B cell (primary cell): ENCODE measurements around the gene CEP44. TPM values are rescaled to one million over a fixed set of nuclear protein-coding genes. Genes with fewer than 3 reads are reported as not detected.

Experiments used
- ATAC-seq: fragments of 200-7000 bp; cut with Tn5 transposase; one replicate; pipeline ENCODE4 v1.10.0; 2021; ENCODE audit warnings: low read depth, mild to moderate bottlenecking, moderate number of reproducible peaks, moderate library complexity
- CTCF ChIA-PET: fragments of 350-600 bp; sonication (Branson Sonifier 250); formaldehyde crosslinking; loops from one replicate; lab custom pipeline; 2021; ENCODE audit warnings: antibody characterized with exemption, inconsistent platforms; lab: Charles Lee
- POLR2A ChIA-PET: fragments of 350-600 bp; sonication (Branson Sonifier 250); formaldehyde crosslinking; loops from one replicate; lab custom pipeline; 2021; ENCODE audit warnings: antibody characterized with exemption; lab: Charles Lee
- DNase-seq: peaks from one replicate; pipeline ENCODE4 v3.0.0; 2013
- H2AFZ ChIP-seq: 2 replicates; pipeline ENCODE4 v1.6.1; 2012; ENCODE audit warnings: mild to moderate bottlenecking, low read depth, low read length; ENCODE audit not compliant: insufficient read depth, poor library complexity, severe bottlenecking
- H3K27ac ChIP-seq, 2 donors: 1 replicate in 1 of 2; 2 replicates in 1 of 2; pipeline ENCODE4 v1.5.1; 2012 to 2013; ENCODE audit warnings: low read length in 2 of 2, mild to moderate bottlenecking in 2 of 2, moderate library complexity in 1 of 2
- H3K27me3 ChIP-seq, 4 experiments: fragments of 200-600 bp in 1 of 4; sonication (generic) in 1 of 4; replicated peaks in 1 of 4; 1 replicate in 2 of 4; 2 replicates in 2 of 4; pipeline versions ENCODE4 v1.6.1 to v1.7.0; 2013 to 2016; ENCODE audit warnings: low read length in 3 of 4, mild to moderate bottlenecking in 2 of 4, mixed read lengths in 1 of 4, moderate library complexity in 1 of 4; ENCODE audit not compliant: insufficient read depth in 4 of 4, control insufficient read depth in 3 of 4; ENCODE audit errors: control extremely low read depth in 1 of 4
- H3K36me3 ChIP-seq, 2 experiments: replicated peaks in 1 of 2; 1 replicate in 1 of 2; 2 replicates in 1 of 2; pipeline versions ENCODE4 v1.6.1 to v1.7.1; 2013; ENCODE audit warnings: low read length in 1 of 2; ENCODE audit not compliant: insufficient read depth in 2 of 2, control insufficient read depth in 1 of 2; ENCODE audit errors: control extremely low read depth in 1 of 2, extremely low read depth in 1 of 2
- H3K4me1 ChIP-seq, 2 donors: fragments of 200-600 bp in 1 of 2; sonication (generic) in 1 of 2; 1 replicate in 1 of 2; 2 replicates in 1 of 2; pipeline versions ENCODE4 v1.5.1 to v1.6.1; 2013 to 2017; ENCODE audit warnings: low read length in 2 of 2; ENCODE audit not compliant: control insufficient read depth in 2 of 2, insufficient read depth in 2 of 2
- H3K4me2 ChIP-seq: replicated peaks from 2 replicates; pipeline ENCODE3; 2012; ENCODE audit warnings: mild to moderate bottlenecking, low read depth, low read length; ENCODE audit not compliant: poor library complexity, severe bottlenecking
- H3K4me3 ChIP-seq, 5 experiments: fragments of 200-600 bp in 1 of 5; sonication (generic) in 1 of 5; 1 replicate in 3 of 5; 2 replicates in 2 of 5; pipeline versions ENCODE4 v1.5.1 to v1.7.0; 2011 to 2016; ENCODE audit warnings: low read length in 4 of 5, mild to moderate bottlenecking in 4 of 5, low read depth in 2 of 5, control low read depth in 1 of 5, moderate library complexity in 1 of 5; ENCODE audit not compliant: insufficient read depth in 1 of 5; ENCODE audit errors: control extremely low read depth in 1 of 5, extremely low read depth in 1 of 5
- H3K79me2 ChIP-seq: fragments of 200-600 bp; sonication (generic); one replicate; pipeline ENCODE4 v1.6.0; 2016; ENCODE audit warnings: low read length; ENCODE audit not compliant: control insufficient read depth, insufficient read depth
- H3K9ac ChIP-seq: fragments of 200-600 bp; sonication (generic); 2 replicates; pipeline ENCODE4 v1.6.1; 2017; ENCODE audit warnings: mild to moderate bottlenecking, low read length, moderate library complexity
- H3K9me3 ChIP-seq, 3 donors: one replicate each; pipeline versions ENCODE4 v1.6.1 to v1.7.1; 2013; ENCODE audit warnings: low read length in 2 of 3; ENCODE audit not compliant: control insufficient read depth in 2 of 3, insufficient read depth in 1 of 3; ENCODE audit errors: control extremely low read depth in 1 of 3
- H4K20me1 ChIP-seq: 2 replicates; pipeline ENCODE4 v1.6.0; 2012; ENCODE audit warnings: mild to moderate bottlenecking, low read length; ENCODE audit not compliant: insufficient read depth, control insufficient read depth, poor library complexity, severe bottlenecking
- H3K27ac Mint-ChIP-seq: one replicate; pipeline ENCODE4 v1.8.0; 2021; ENCODE audit warnings: mixed read lengths
- H3K27me3 Mint-ChIP-seq: one replicate; pipeline ENCODE4 v1.8.0; 2021; ENCODE audit warnings: mixed read lengths
- H3K4me1 Mint-ChIP-seq: one replicate; pipeline ENCODE4 v1.8.0; 2021; ENCODE audit warnings: mixed read lengths
- H3K4me3 Mint-ChIP-seq: one replicate; pipeline ENCODE4 v1.8.0; 2021; ENCODE audit warnings: mixed read lengths
- H3K9me3 Mint-ChIP-seq: one replicate; pipeline ENCODE4 v1.8.0; 2022; ENCODE audit warnings: mixed read lengths; ENCODE audit not compliant: insufficient read depth
- EZH2 ChIP-seq: IDR thresholded peaks from 2 replicates; pipeline ENCODE4 v1.6.1; 2012; ENCODE audit warnings: borderline replicate concordance, low read depth, mild to moderate bottlenecking, moderate library complexity, low read length; ENCODE audit not compliant: insufficient read depth, poor library complexity, severe bottlenecking
- WGBS: methylation state at CpG from one replicate; pipeline ENCODE4 v1.1.5; 2013; ENCODE audit warnings: missing lambda C conversion rate; ENCODE audit not compliant: insufficient coverage; 5-methylcytosine and 5-hydroxymethylcytosine counted together
- intact Hi-C: fragments of 100-400 bp; cut with micrococcal nuclease; formaldehyde crosslinking; loops from one replicate; pipeline ENCODE4 v1.10.0; 2022
- polyA plus RNA-seq: library from polyadenylated mRNA; depleted of rRNA; stranded (reverse); fragments of >200 nt; gene quantifications from 2 replicates; pipeline ENCODE4 v1.2.3, GENCODE V29; 2012
- total RNA-seq, 2 donors: library from RNA; stranded (reverse); fragments of 120-200 nt in 1 of 2; gene quantifications; 1 replicate in 1 of 2; 2 replicates in 1 of 2; pipeline versions ENCODE4 v1.2.3 to v1.2.4, GENCODE V29; 2013 to 2022
- TF ChIP-seq, protein P1 (sequence below): fragments of 200-600 bp; IDR thresholded peaks from one replicate; pipeline ENCODE4 v1.8.0; 2022; ENCODE audit warnings: antibody characterized with exemption, mild to moderate bottlenecking

Gene CEP44
- total and polyA plus RNA-seq, 2 donors (not counting 1 experiment from before 2014, with no cell fraction given) = 3.5 to 25.2 TPM

DNA sequence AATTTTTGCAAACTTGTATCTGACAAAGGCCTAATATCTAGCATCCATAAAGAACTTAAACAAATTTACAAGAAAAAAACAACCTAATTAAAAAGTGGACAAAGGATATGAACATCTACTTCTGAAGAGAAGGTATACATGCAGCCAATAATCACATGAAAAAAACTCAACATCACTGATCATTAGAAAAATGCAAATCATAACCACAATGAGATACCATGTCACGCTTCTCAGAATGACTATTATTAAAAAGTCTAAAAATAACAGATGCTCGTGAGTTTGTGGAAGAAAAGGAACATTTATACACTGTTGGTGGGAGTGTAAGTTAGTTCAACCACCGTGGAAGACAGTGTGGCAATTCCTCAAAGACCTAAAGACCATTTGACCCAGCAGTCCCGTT, 24.0 kb downstream of the CEP44 start:
- no peak overlapping the region for H2AFZ ChIP-seq
- H3K4me1 ChIP-seq = no peaks in the 10 kb centered on the region
- no peak overlapping the region for H3K4me2 ChIP-seq
- H3K27ac ChIP-seq = no peak overlapping the region
- H4K20me1 ChIP-seq = no peaks in the 10 kb centered on the region
- no peak for ATAC-seq
- Mint-ChIP-seq H3K9me3 (no peaks in the 10 kb centered on the region), H3K4me3 (no peak overlapping the region), H3K27ac (no peak overlapping the region), H3K27me3 (no peaks in the 10 kb centered on the region), H3K4me1 (no peaks in the 10 kb centered on the region)
- intact Hi-C loops = no loop called here
- H3K4me3 ChIP-seq = no peak overlapping the region
- no peaks in the 10 kb centered on the region for H3K79me2 ChIP-seq
- WGBS = 100% methylated on average over 1 of the region's 4 CpGs
- no peak for DNase-seq
- H3K9ac ChIP-seq = no peak overlapping the region
- CTCF ChIA-PET = no interaction called here
- no peaks in the 10 kb centered on the region for H3K9me3 ChIP-seq
- POLR2A ChIA-PET = no interaction called here
- TF ChIP-seq EZH2 = no peak
- TF ChIP-seq, protein P1, sequence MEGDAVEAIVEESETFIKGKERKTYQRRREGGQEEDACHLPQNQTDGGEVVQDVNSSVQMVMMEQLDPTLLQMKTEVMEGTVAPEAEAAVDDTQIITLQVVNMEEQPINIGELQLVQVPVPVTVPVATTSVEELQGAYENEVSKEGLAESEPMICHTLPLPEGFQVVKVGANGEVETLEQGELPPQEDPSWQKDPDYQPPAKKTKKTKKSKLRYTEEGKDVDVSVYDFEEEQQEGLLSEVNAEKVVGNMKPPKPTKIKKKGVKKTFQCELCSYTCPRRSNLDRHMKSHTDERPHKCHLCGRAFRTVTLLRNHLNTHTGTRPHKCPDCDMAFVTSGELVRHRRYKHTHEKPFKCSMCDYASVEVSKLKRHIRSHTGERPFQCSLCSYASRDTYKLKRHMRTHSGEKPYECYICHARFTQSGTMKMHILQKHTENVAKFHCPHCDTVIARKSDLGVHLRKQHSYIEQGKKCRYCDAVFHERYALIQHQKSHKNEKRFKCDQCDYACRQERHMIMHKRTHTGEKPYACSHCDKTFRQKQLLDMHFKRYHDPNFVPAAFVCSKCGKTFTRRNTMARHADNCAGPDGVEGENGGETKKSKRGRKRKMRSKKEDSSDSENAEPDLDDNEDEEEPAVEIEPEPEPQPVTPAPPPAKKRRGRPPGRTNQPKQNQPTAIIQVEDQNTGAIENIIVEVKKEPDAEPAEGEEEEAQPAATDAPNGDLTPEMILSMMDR = no peak
- H3K27me3 ChIP-seq = no peaks in the 10 kb centered on the region
- H3K36me3 ChIP-seq = peaks cover 7 to 20% of the 10 kb centered on the region in 2 experiments

DNA sequence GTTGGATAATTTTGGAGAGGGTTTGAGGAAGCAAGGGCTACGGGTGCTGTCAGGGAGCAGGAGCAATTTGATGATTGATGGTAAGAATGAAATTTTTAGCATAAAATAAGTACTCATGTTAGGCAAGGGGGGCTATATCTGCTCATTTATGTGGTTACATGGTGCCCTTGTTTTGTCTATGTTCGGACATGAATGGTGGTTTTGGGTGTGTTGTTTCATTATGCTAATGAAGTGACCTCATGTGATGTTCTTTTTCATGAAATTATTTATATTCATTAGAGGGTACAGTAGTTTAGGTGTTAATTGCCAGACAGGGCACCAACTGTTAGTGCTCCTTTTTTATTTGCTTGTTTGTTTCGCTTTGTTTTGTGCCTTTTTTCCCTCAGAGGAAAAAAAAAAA, 29.3 kb downstream of the CEP44 start:
- no peak for TF ChIP-seq EZH2
- TF ChIP-seq, protein P1 = no peak
- Histone ChIP-seq H3K4me3 (no peak overlapping the region), H3K9ac (no peak overlapping the region), H3K4me1 (no peaks in the 10 kb centered on the region), H3K79me2 (no peaks in the 10 kb centered on the region), H3K27ac (no peak overlapping the region), H2AFZ (no peak overlapping the region), H3K4me2 (no peak overlapping the region), H3K27me3 (no peaks in the 10 kb centered on the region), H4K20me1 (no peaks in the 10 kb centered on the region), H3K36me3 (peaks cover 9 to 29% of the 10 kb centered on the region in 2 experiments), H3K9me3 (no peaks in the 10 kb centered on the region)
- Mint-ChIP-seq H3K27me3 (no peaks in the 10 kb centered on the region), H3K4me3 (no peak overlapping the region), H3K9me3 (no peaks in the 10 kb centered on the region), H3K4me1 (no peaks in the 10 kb centered on the region), H3K27ac (no peak overlapping the region)
- DNase-seq = no peak
- ChIA-PET CTCF (no interaction called here), POLR2A (no interaction called here)
- intact Hi-C loops = no loop called here
- no peak for ATAC-seq
- WGBS = 100% methylated on average over 2 of the region's 3 CpGs
